ENCODE results near the gene PARP11. TPM values are rescaled to one million over a fixed set of nuclear protein-coding genes. Genes with fewer than 3 reads are reported as not detected.

PARP11 gene
- total RNA-seq, 1 experiment from 2014 or later = 5.2 TPM

- Mint-ChIP-seq H3K27ac (ENCODE audit: unreplicated experiment) (no peak overlapping the region), H3K9me3 (ENCODE audit: low read depth, unreplicated experiment) (no peaks in the 10 kb centered on the region), H3K27me3 (ENCODE audit: unreplicated experiment) (no peaks in the 10 kb centered on the region), H3K4me3 (ENCODE audit: low read depth, unreplicated experiment) (no peak overlapping the region), H3K4me1 (ENCODE audit: low read depth, unreplicated experiment) (no peaks in the 10 kb centered on the region), H3K36me3 (ENCODE audit: insufficient read depth, unreplicated experiment) (no peaks in the 10 kb centered on the region)
- BruUV-seq (replicated peaks) = no TSS peak
- no peak for DNase-seq
- CTCF ChIA-PET = no interaction called here
- intact Hi-C loops (cut with micrococcal nuclease; ENCODE audit: unreplicated experiment) = no loop called here
- no peak for TF ChIP-seq CTCF (IDR thresholded peaks at IDR 0.05; ENCODE audit: unreplicated experiment)
Measured at GRCh38 chr12:3795066-3795465, 78.1 kb downstream of the PARP11 start.

- Mint-ChIP-seq H3K4me1 (ENCODE audit: low read depth, unreplicated experiment) (no peaks in the 10 kb centered on the region), H3K36me3 (ENCODE audit: insufficient read depth, unreplicated experiment) (peaks cover 6% of the 10 kb centered on the region), H3K27ac (ENCODE audit: unreplicated experiment) (no peak overlapping the region), H3K27me3 (ENCODE audit: unreplicated experiment) (peaks cover 9% of the 10 kb centered on the region), H3K9me3 (ENCODE audit: low read depth, unreplicated experiment) (no peaks in the 10 kb centered on the region), H3K4me3 (ENCODE audit: low read depth, unreplicated experiment) (no peak overlapping the region)
- intact Hi-C loops (cut with micrococcal nuclease; ENCODE audit: unreplicated experiment) = no loop called here
- no peak for DNase-seq
- no TSS peak for BruUV-seq (replicated peaks)
- CTCF ChIA-PET = no interaction called here
- TF ChIP-seq CTCF (IDR thresholded peaks at IDR 0.05; ENCODE audit: unreplicated experiment) = no peak
Measured at GRCh38 chr12:3792623-3793288, 80.4 kb downstream of the PARP11 start.

- DNase-seq = no peak
- Mint-ChIP-seq H3K4me3 (ENCODE audit: low read depth, unreplicated experiment) (no peak overlapping the region), H3K9me3 (ENCODE audit: low read depth, unreplicated experiment) (no peaks in the 10 kb centered on the region), H3K4me1 (ENCODE audit: low read depth, unreplicated experiment) (no peaks in the 10 kb centered on the region), H3K36me3 (ENCODE audit: insufficient read depth, unreplicated experiment) (peaks cover 6% of the 10 kb centered on the region), H3K27me3 (ENCODE audit: unreplicated experiment) (peaks cover 9% of the 10 kb centered on the region), H3K27ac (ENCODE audit: unreplicated experiment) (no peak overlapping the region)
- TF ChIP-seq CTCF (IDR thresholded peaks at IDR 0.05; ENCODE audit: unreplicated experiment) = no peak
- CTCF ChIA-PET = no interaction called here
- intact Hi-C loops (cut with micrococcal nuclease; ENCODE audit: unreplicated experiment) = no loop called here
- BruUV-seq (replicated peaks) = no TSS peak
Measured at GRCh38 chr12:3791256-3791874, 81.8 kb downstream of the PARP11 start.

- H3K9me3 Mint-ChIP-seq (ENCODE audit: low read depth, unreplicated experiment) = no peaks in the 10 kb centered on the region
- peaks cover 6% of the 10 kb centered on the region for H3K36me3 Mint-ChIP-seq (ENCODE audit: insufficient read depth, unreplicated experiment)
- peaks cover 9% of the 10 kb centered on the region for H3K27me3 Mint-ChIP-seq (ENCODE audit: unreplicated experiment)
- CTCF ChIA-PET = no interaction called here
- H3K4me3 Mint-ChIP-seq (ENCODE audit: low read depth, unreplicated experiment) = no peak overlapping the region
- no peaks in the 10 kb centered on the region for H3K4me1 Mint-ChIP-seq (ENCODE audit: low read depth, unreplicated experiment)
- TF ChIP-seq CTCF (IDR thresholded peaks at IDR 0.05; ENCODE audit: unreplicated experiment) = no peak
- DNase-seq = no peak
- H3K27ac Mint-ChIP-seq (ENCODE audit: unreplicated experiment) = no peak overlapping the region
- BruUV-seq (replicated peaks) = no TSS peak
- intact Hi-C loops (cut with micrococcal nuclease; ENCODE audit: unreplicated experiment) = no loop called here
Measured at GRCh38 chr12:3790642-3791041, 82.6 kb downstream of the PARP11 start.

All from Calu3 (cell line).